ENCODE data around the gene CRACR2B.

The CRACR2B gene

GRCh38 chr11:853682-854448 is 26.1 kb downstream of the CRACR2B start:
- Histone ChIP-seq H3K4me3 (ENCODE audit: low read depth in 1 of 5, low read length in 5 of 5) (no peak overlapping the region), H3K9ac (ENCODE audit: low read length in 5 of 5) (no peak overlapping the region), H3K9me3 (ENCODE audit: control insufficient read depth in 5 of 5, low read length in 5 of 5) (no peaks in the 10 kb centered on the region), H3K4me1 (ENCODE audit: control insufficient read depth in 5 of 5, insufficient read depth in 5 of 5, low read length in 5 of 5) (peaks cover 9 to 63% (median 50%) of the 10 kb centered on the region in 5 donors), H3K27me3 (ENCODE audit: control insufficient read depth in 5 of 5, insufficient read depth in 4 of 5, low read length in 5 of 5) (peaks cover 0 to 2% (median 0%) of the 10 kb centered on the region in 5 donors), H3K36me3 (ENCODE audit: control insufficient read depth in 5 of 5, insufficient read depth in 5 of 5, low read length in 5 of 5) (peaks cover 0 to 48% (median 30%) of the 10 kb centered on the region in 5 donors), H3K27ac (ENCODE audit: low read depth, low read length) (no peak overlapping the region)

- Histone ChIP-seq H3K4me3 (ENCODE audit: low read depth in 1 of 5, low read length in 5 of 5) (no peak overlapping the region), H3K9me3 (ENCODE audit: control insufficient read depth in 5 of 5, low read length in 5 of 5) (no peaks in the 10 kb centered on the region), H3K36me3 (ENCODE audit: control insufficient read depth in 5 of 5, insufficient read depth in 5 of 5, low read length in 5 of 5) (peaks cover 0 to 48% (median 30%) of the 10 kb centered on the region in 5 donors), H3K4me1 (ENCODE audit: control insufficient read depth in 5 of 5, insufficient read depth in 5 of 5, low read length in 5 of 5) (peaks cover 12 to 67% (median 53%) of the 10 kb centered on the region in 5 donors), H3K27ac (ENCODE audit: low read depth, low read length) (no peak overlapping the region), H3K27me3 (ENCODE audit: control insufficient read depth in 5 of 5, insufficient read depth in 4 of 5, low read length in 5 of 5) (peaks cover 0 to 2% (median 0%) of the 10 kb centered on the region in 5 donors), H3K9ac (ENCODE audit: low read length in 5 of 5) (no peak overlapping the region)
These were observed 27.0 kb downstream of the CRACR2B start for GRCh38 chr11:854601-855329.

- no peaks in the 10 kb centered on the region for H3K9me3 ChIP-seq (ENCODE audit: control insufficient read depth in 5 of 5, low read length in 5 of 5)
- H3K27me3 ChIP-seq (ENCODE audit: control insufficient read depth in 5 of 5, insufficient read depth in 4 of 5, low read length in 5 of 5), result peaks cover 0 to 2% (median 0%) of the 10 kb centered on the region in 5 donors
- H3K36me3 ChIP-seq (ENCODE audit: control insufficient read depth in 5 of 5, insufficient read depth in 5 of 5, low read length in 5 of 5), result peaks cover 0 to 46% (median 28%) of the 10 kb centered on the region in 5 donors
- H3K9ac ChIP-seq (ENCODE audit: low read length in 5 of 5), result no peak overlapping the region
- H3K27ac ChIP-seq (ENCODE audit: low read depth, low read length), result no peak overlapping the region
- H3K4me1 ChIP-seq (ENCODE audit: control insufficient read depth in 5 of 5, insufficient read depth in 5 of 5, low read length in 5 of 5), result peaks cover 12 to 71% (median 55%) of the 10 kb centered on the region in 5 donors
- H3K4me3 ChIP-seq (ENCODE audit: low read depth in 1 of 5, low read length in 5 of 5), result no peak overlapping the region
These were observed 27.6 kb downstream of the CRACR2B start for GRCh38 chr11:855330-855674.

GRCh38 chr11:855796-856195 is 28.1 kb downstream of the CRACR2B start:
- peaks cover 12 to 68% (median 54%) of the 10 kb centered on the region in 5 donors for H3K4me1 ChIP-seq (ENCODE audit: control insufficient read depth in 5 of 5, insufficient read depth in 5 of 5, low read length in 5 of 5)
- no peak overlapping the region for H3K4me3 ChIP-seq (ENCODE audit: low read depth in 1 of 5, low read length in 5 of 5)
- H3K27ac ChIP-seq (ENCODE audit: low read depth, low read length), result no peak overlapping the region
- H3K27me3 ChIP-seq (ENCODE audit: control insufficient read depth in 5 of 5, insufficient read depth in 4 of 5, low read length in 5 of 5), result peaks cover 0 to 2% (median 0%) of the 10 kb centered on the region in 5 donors
- H3K36me3 ChIP-seq (ENCODE audit: control insufficient read depth in 5 of 5, insufficient read depth in 5 of 5, low read length in 5 of 5), result peaks cover 0 to 45% (median 23%) of the 10 kb centered on the region in 5 donors
- no peak overlapping the region for H3K9ac ChIP-seq (ENCODE audit: low read length in 5 of 5)
- H3K9me3 ChIP-seq (ENCODE audit: control insufficient read depth in 5 of 5, low read length in 5 of 5), result no peaks in the 10 kb centered on the region

- H3K9ac ChIP-seq (ENCODE audit: low read length in 5 of 5), result peak overlapping the region in 1 of 5 donors; percentile 30
- peaks cover 0 to 2% (median 0%) of the 10 kb centered on the region in 5 donors for H3K27me3 ChIP-seq (ENCODE audit: control insufficient read depth in 5 of 5, insufficient read depth in 4 of 5, low read length in 5 of 5)
- H3K4me1 ChIP-seq (ENCODE audit: control insufficient read depth in 5 of 5, insufficient read depth in 5 of 5, low read length in 5 of 5), result peaks cover 12 to 62% (median 49%) of the 10 kb centered on the region in 5 donors
- H3K4me3 ChIP-seq (ENCODE audit: low read depth in 1 of 5, low read length in 5 of 5), result no peak overlapping the region
- H3K36me3 ChIP-seq (ENCODE audit: control insufficient read depth in 5 of 5, insufficient read depth in 5 of 5, low read length in 5 of 5), result peaks cover 0 to 42% (median 22%) of the 10 kb centered on the region in 5 donors
- H3K27ac ChIP-seq (ENCODE audit: low read depth, low read length), result no peak overlapping the region
- H3K9me3 ChIP-seq (ENCODE audit: control insufficient read depth in 5 of 5, low read length in 5 of 5), result no peaks in the 10 kb centered on the region
These were observed 28.7 kb downstream of the CRACR2B start for GRCh38 chr11:856397-856796.

GRCh38 chr11:858053-858761 is 30.5 kb downstream of the CRACR2B start:
- peaks cover 12 to 56% (median 49%) of the 10 kb centered on the region in 5 donors for H3K4me1 ChIP-seq (ENCODE audit: control insufficient read depth in 5 of 5, insufficient read depth in 5 of 5, low read length in 5 of 5)
- no peak overlapping the region for H3K4me3 ChIP-seq (ENCODE audit: low read depth in 1 of 5, low read length in 5 of 5)
- no peak overlapping the region for H3K27ac ChIP-seq (ENCODE audit: low read depth, low read length)

GRCh38 chr11:858762-859339 is 31.1 kb downstream of the CRACR2B start:
- Histone ChIP-seq H3K4me3 (ENCODE audit: low read depth in 1 of 5, low read length in 5 of 5) (no peak overlapping the region), H3K9ac (ENCODE audit: low read length in 5 of 5) (no peak overlapping the region), H3K4me1 (ENCODE audit: control insufficient read depth in 5 of 5, insufficient read depth in 5 of 5, low read length in 5 of 5) (peaks cover 12 to 56% (median 49%) of the 10 kb centered on the region in 5 donors), H3K27me3 (ENCODE audit: control insufficient read depth in 5 of 5, insufficient read depth in 4 of 5, low read length in 5 of 5) (peaks cover 0 to 2% (median 0%) of the 10 kb centered on the region in 5 donors), H3K36me3 (ENCODE audit: control insufficient read depth in 5 of 5, insufficient read depth in 5 of 5, low read length in 5 of 5) (peaks cover 0 to 56% (median 36%) of the 10 kb centered on the region in 5 donors), H3K9me3 (ENCODE audit: control insufficient read depth in 5 of 5, low read length in 5 of 5) (no peaks in the 10 kb centered on the region), H3K27ac (ENCODE audit: low read depth, low read length) (no peak overlapping the region)

More at GRCh38 chr11:858053-858761, 30.5 kb downstream of the CRACR2B start:
- Histone ChIP-seq H3K36me3 (ENCODE audit: control insufficient read depth in 5 of 5, insufficient read depth in 5 of 5, low read length in 5 of 5) (peaks cover 0 to 53% (median 30%) of the 10 kb centered on the region in 5 donors), H3K9me3 (ENCODE audit: control insufficient read depth in 5 of 5, low read length in 5 of 5) (no peaks in the 10 kb centered on the region), H3K27me3 (ENCODE audit: control insufficient read depth in 5 of 5, insufficient read depth in 4 of 5, low read length in 5 of 5) (peaks cover 0 to 2% (median 0%) of the 10 kb centered on the region in 5 donors), H3K9ac (ENCODE audit: low read length in 5 of 5) (no peak overlapping the region)

- H3K4me3 ChIP-seq (ENCODE audit: low read depth in 1 of 5, low read length in 5 of 5), result peak overlapping the region in 2 of 5 donors; percentile 3 to 14
- H3K9ac ChIP-seq (ENCODE audit: low read length in 5 of 5), result peak overlapping the region in 1 of 5 donors; percentile 41
- H3K4me1 ChIP-seq (ENCODE audit: control insufficient read depth in 5 of 5, insufficient read depth in 5 of 5, low read length in 5 of 5), result peaks cover 12 to 53% (median 46%) of the 10 kb centered on the region in 5 donors
- H3K9me3 ChIP-seq (ENCODE audit: control insufficient read depth in 5 of 5, low read length in 5 of 5), result no peaks in the 10 kb centered on the region
- H3K36me3 ChIP-seq (ENCODE audit: control insufficient read depth in 5 of 5, insufficient read depth in 5 of 5, low read length in 5 of 5), result peaks cover 0 to 59% (median 41%) of the 10 kb centered on the region in 5 donors
- H3K27me3 ChIP-seq (ENCODE audit: control insufficient read depth in 5 of 5, insufficient read depth in 4 of 5, low read length in 5 of 5), result peaks cover 0 to 2% (median 0%) of the 10 kb centered on the region in 5 donors
- H3K27ac ChIP-seq (ENCODE audit: low read depth, low read length), result no peak overlapping the region
These were observed 31.8 kb downstream of the CRACR2B start for GRCh38 chr11:859394-860131.
